HepG2 (cell line): ENCODE measurements around the gene STX5. TPM values are rescaled to one million over a fixed set of nuclear protein-coding genes. Genes with fewer than 3 reads are reported as not detected.
A peak's percentile ranks its signal among the peaks of the same experiment; 100 is the strongest.

ENCODE experiments used
- ATM ChIP-seq: fragments of 450-650 bp; IDR thresholded peaks from 2 replicates; pipeline ENCODE4 v1.7.1; 2017; ENCODE audit warnings: mild to moderate bottlenecking, borderline replicate concordance
- MXD1 ChIP-seq: sonication (generic); formaldehyde crosslinking; IDR thresholded peaks from 2 replicates; pipeline ENCODE4 v1.4.0; 2020; ENCODE audit warnings: mild to moderate bottlenecking, missing genetic modification reagents
- PAXIP1 ChIP-seq: sonication (generic); formaldehyde crosslinking; conservative IDR thresholded peaks from 2 replicates; pipeline ENCODE4 v1.4.0; 2020; ENCODE audit warnings: mild to moderate bottlenecking, missing genetic modification reagents, moderate library complexity
- PHF5A ChIP-seq: IDR thresholded peaks from one replicate; pipeline ENCODE4 v1.6.1; 2018; ENCODE audit warnings: low read depth, missing genetic modification reagents; ENCODE audit not compliant: unreplicated experiment
- RORA ChIP-seq: sonication (generic); formaldehyde crosslinking; IDR thresholded peaks from 2 replicates; pipeline ENCODE4 v1.5.0; 2020; ENCODE audit warnings: mild to moderate bottlenecking, missing genetic modification reagents, moderate library complexity
- SCMH1 ChIP-seq: sonication (generic); formaldehyde crosslinking; IDR thresholded peaks from 2 replicates; pipeline ENCODE4 v1.9.0; 2021; ENCODE audit warnings: missing genetic modification reagents, mild to moderate bottlenecking, borderline replicate concordance
- SNAI1 ChIP-seq: sonication (generic); formaldehyde crosslinking; IDR thresholded peaks from 2 replicates; pipeline ENCODE4 v1.5.0; 2020; ENCODE audit warnings: mild to moderate bottlenecking, missing genetic modification reagents, borderline replicate concordance
- SRSF4 ChIP-seq: fragments of 200-400 bp; formaldehyde crosslinking; IDR thresholded peaks from one replicate; pipeline ENCODE4 v1.6.1; 2018; ENCODE audit warnings: mild to moderate bottlenecking, low read depth, low read length, moderate library complexity; ENCODE audit not compliant: poor library complexity, severe bottlenecking
- ZFAT ChIP-seq: sonication (generic); formaldehyde crosslinking; conservative IDR thresholded peaks from 2 replicates; pipeline ENCODE4 v1.8.1; 2023; ENCODE audit warnings: missing genetic modification reagents, inconsistent platforms
- ZNF101 ChIP-seq: sonication (generic); formaldehyde crosslinking; IDR thresholded peaks from 2 replicates; pipeline ENCODE4 v1.4.0; 2020; ENCODE audit warnings: mild to moderate bottlenecking, low read depth, missing genetic modification reagents, borderline replicate concordance
- ZNF232 ChIP-seq: sonication (generic); formaldehyde crosslinking; IDR thresholded peaks from 2 replicates; pipeline ENCODE4 v1.4.0; 2020; ENCODE audit warnings: missing genetic modification reagents, borderline replicate concordance
- ZNF318 ChIP-seq: sonication (generic); formaldehyde crosslinking; IDR thresholded peaks from 2 replicates; pipeline ENCODE4 v1.4.0; 2020; ENCODE audit warnings: mild to moderate bottlenecking, missing genetic modification reagents
- polyA plus RNA-seq, 8 experiments: library from polyadenylated mRNA; depleted of rRNA in 3 of 8; stranded (reverse) in 7 of 8; unstranded in 1 of 8; fragments of >200 nt; fragmentation: Illumina TruSeq in 4 of 8; extraction: Trizol in 4 of 8; gene quantifications; 2 replicates each; pipeline versions ENCODE4 v1.2.1 to v1.2.3, GENCODE V29; 2011 to 2016; ENCODE audit warnings: low read depth in 4 of 8, missing spikeins in 1 of 8, mixed read lengths in 1 of 8; ENCODE audit not compliant: insufficient read depth in 1 of 8
- total RNA-seq, 5 experiments: library from RNA; depleted of rRNA; stranded (reverse); fragments of >200 nt; fragmentation: Illumina TruSeq; extraction: Trizol; gene quantifications; 2 replicates each; pipeline ENCODE4 v1.2.3, GENCODE V29; 2016; ENCODE audit warnings: low read depth in 1 of 5

Gene STX5
- total and polyA plus RNA-seq, 2 of the 13 experiments (the other 11 are each of a cell fraction or from before 2014, with no cell fraction given) = 26.9 to 30.0 TPM

- TF ChIP-seq PAXIP1 (CRISPR knock-in tag) = peak; percentile 56
- TF ChIP-seq SCMH1 = no peak
- no peak for TF ChIP-seq SRSF4
- TF ChIP-seq MXD1 = 0 out of 2 replicates have a peak, but pooled peaks have one; percentile 6
- no peak for TF ChIP-seq SNAI1 (CRISPR knock-in tag)
- no peak for TF ChIP-seq RORA
- 0 out of 2 replicates have a peak, but pooled peaks have one; percentile 23 for TF ChIP-seq ZFAT (CRISPR knock-in tag)
- TF ChIP-seq ZNF318 (CRISPR knock-in tag) = no peak
- TF ChIP-seq ZNF101 (CRISPR knock-in tag) = no peak
- TF ChIP-seq ATM = no peak
- TF ChIP-seq ZNF232 (CRISPR knock-in tag) = no peak
- peak; percentile 30 for TF ChIP-seq PHF5A (CRISPR knock-in tag)
Measured at GRCh38 chr11:62771144-62772021, 60.5 kb downstream of the STX5 start, which contains the start of gene TAF6L (continued).
